HCT116 (cell line): ENCODE measurements around the gene CLEC4M. TPM values are rescaled to one million over a fixed set of nuclear protein-coding genes. Genes with fewer than 3 reads are reported as not detected.

ENCODE experiments used
- ATAC-seq: fragments of 200-7000 bp; cut with Tn5 transposase; 2 replicates; pipeline ENCODE4 v1.9.1; 2020; ENCODE audit warnings: mild to moderate bottlenecking, moderate library complexity
- BruUV-seq: library from RNA; stranded (reverse); fragments of 400-500 nt; replicated peaks from 2 replicates; lab custom pipeline; 2021; lab: Mats Ljungman, UMichigan
- CTCF ChIA-PET: fragments of 300-600 bp; sonication (Branson Sonifier 250); formaldehyde crosslinking; loops from one replicate; lab custom pipeline; 2021; ENCODE audit warnings: antibody characterized with exemption; lab: Charles Lee
- POLR2A ChIA-PET: fragments of 300-600, 350-600 bp; sonication (Branson Sonifier 250); formaldehyde crosslinking; loops from one replicate; lab custom pipeline; 2021; ENCODE audit warnings: antibody characterized with exemption; lab: Charles Lee
- RAD21 ChIA-PET, 2 experiments: fragments of 300-600 bp; sonication (Branson Sonifier 250); formaldehyde crosslinking; loops; one replicate each; lab custom pipeline; 2023; ENCODE audit warnings: low total read pairs in 2 of 2; ENCODE audit not compliant: uncharacterized antibody in 2 of 2, unreplicated experiment in 2 of 2, low non-redundant PET in 1 of 2; lab: Charles Lee
- DNase-seq: peaks from one replicate; pipeline ENCODE4 v3.0.0-alpha.2; 2010; ENCODE audit warnings: low read depth, low spot score
- H2AFZ ChIP-seq: fragments of 200-600 bp; shearing (Covaris generic), sonication (generic); 2 replicates; pipeline ENCODE4 v1.6.1; 2017; ENCODE audit warnings: low read depth, mixed run types, mixed read lengths, antibody characterized with exemption, low read length; ENCODE audit not compliant: poor library complexity, severe bottlenecking
- H3K27ac ChIP-seq: 2 replicates; pipeline ENCODE4 v1.5.1; 2012; ENCODE audit warnings: low read depth, low read length
- H3K27me3 ChIP-seq: fragments of 200-600 bp; sonication (generic); 2 replicates; pipeline ENCODE4 v1.6.1; 2016; ENCODE audit warnings: mixed run types, low read length, mixed read lengths; ENCODE audit not compliant: insufficient read depth
- H3K36me3 ChIP-seq, 2 experiments: fragments of 200-500 bp in 1 of 2; fragments of 200-600 bp in 1 of 2; sonication (Bioruptor generic) in 1 of 2; sonication (generic) in 1 of 2; 2 replicates each; pipeline versions ENCODE4 v1.5.1 to v1.6.1; 2014 to 2016; ENCODE audit warnings: low read length in 2 of 2, inconsistent platforms in 1 of 2, mixed read lengths in 1 of 2, mixed run types in 1 of 2; ENCODE audit not compliant: insufficient read depth in 2 of 2, control insufficient read depth in 1 of 2
- H3K4me1 ChIP-seq, 2 experiments: fragments of 200-600 bp in 1 of 2; sonication (generic) in 1 of 2; 2 replicates each; pipeline versions ENCODE4 v1.5.1 to v1.6.1; 2012 to 2017; ENCODE audit warnings: low read length in 2 of 2, inconsistent platforms in 1 of 2, mild to moderate bottlenecking in 1 of 2, mixed read lengths in 1 of 2, mixed run types in 1 of 2, moderate library complexity in 1 of 2; ENCODE audit not compliant: insufficient read depth in 2 of 2, control insufficient read depth in 1 of 2
- H3K4me2 ChIP-seq: fragments of 200-600 bp; sonication (generic); 2 replicates; pipeline ENCODE4 v1.6.1; 2017; ENCODE audit warnings: mixed run types, low read length, mixed read lengths
- H3K4me3 ChIP-seq, 2 experiments: fragments of 200-600 bp in 1 of 2; sonication (generic) in 1 of 2; replicated peaks in 1 of 2; 2 replicates each; pipeline ENCODE4 v1.5.1; 2011 to 2016; ENCODE audit warnings: low read length in 2 of 2, control low read depth in 1 of 2, low read depth in 1 of 2, mild to moderate bottlenecking in 1 of 2, mixed read lengths in 1 of 2, mixed run types in 1 of 2
- H3K79me2 ChIP-seq: fragments of 200-600 bp; sonication (generic); 2 replicates; pipeline ENCODE4 v1.6.1; 2017; ENCODE audit warnings: mild to moderate bottlenecking, mixed run types, low read length, moderate library complexity, mixed read lengths; ENCODE audit not compliant: insufficient read depth
- H3K9ac ChIP-seq: fragments of 200-600 bp; sonication (generic); 2 replicates; pipeline ENCODE4 v1.6.1; 2016; ENCODE audit warnings: low read length, mixed read lengths
- H3K9me2 ChIP-seq: fragments of 200-600 bp; sonication (generic), shearing (Covaris generic); 2 replicates; pipeline ENCODE4 v1.6.1; 2017; ENCODE audit warnings: mixed run types, mild to moderate bottlenecking, moderate library complexity; ENCODE audit not compliant: insufficient read depth
- H3K9me3 ChIP-seq, 2 experiments: fragments of 200-500 bp in 1 of 2; fragments of 200-600 bp in 1 of 2; sonication (Bioruptor generic) in 1 of 2; sonication (generic) in 1 of 2; 2 replicates each; pipeline ENCODE4 v1.6.1; 2014 to 2017; ENCODE audit warnings: low read length in 2 of 2, mixed read lengths in 2 of 2, inconsistent platforms in 1 of 2, low read depth in 1 of 2, mild to moderate bottlenecking in 1 of 2, mixed run types in 1 of 2, moderate library complexity in 1 of 2; ENCODE audit not compliant: control insufficient read depth in 1 of 2, insufficient read depth in 1 of 2
- H4K20me1 ChIP-seq: fragments of 200-600 bp; sonication (generic), shearing (Covaris generic); 2 replicates; pipeline ENCODE4 v1.6.1; 2017; ENCODE audit warnings: mixed run types, mild to moderate bottlenecking, moderate library complexity; ENCODE audit not compliant: insufficient read depth
- ELF1 ChIP-seq: IDR thresholded peaks from 2 replicates; pipeline ENCODE4 v1.6.1; 2012; ENCODE audit warnings: low read depth, borderline replicate concordance
- EZH2 ChIP-seq: fragments of 200-600 bp; sonication (generic); IDR thresholded peaks from 2 replicates; pipeline ENCODE4 v1.6.1; 2017; ENCODE audit warnings: antibody characterized with exemption, mixed run types
- EZH2phosphoT487 ChIP-seq: fragments of 200-600 bp; IDR thresholded peaks from 2 replicates; pipeline ENCODE4 v1.6.1; 2018; ENCODE audit warnings: antibody characterized with exemption, borderline replicate concordance
- FOSL1 ChIP-seq: IDR thresholded peaks from 2 replicates; pipeline ENCODE4 v1.6.1; 2012; ENCODE audit warnings: low read depth
- POLR2A ChIP-seq: IDR thresholded peaks from 2 replicates; pipeline ENCODE4 v1.7.0; 2011; ENCODE audit warnings: borderline replicate concordance; ENCODE audit not compliant: insufficient read depth, insufficient read length; ENCODE audit errors: extremely low read depth
- REST ChIP-seq: IDR thresholded peaks from 2 replicates; pipeline ENCODE4 v1.6.1; 2012; ENCODE audit warnings: low read depth
- SIN3A ChIP-seq: IDR thresholded peaks from 2 replicates; pipeline ENCODE4 v1.6.1; 2012; ENCODE audit warnings: low read depth
- SP1 ChIP-seq: IDR thresholded peaks from 2 replicates; pipeline ENCODE4 v1.6.1; 2012; ENCODE audit warnings: low read depth
- ZBTB33 ChIP-seq: IDR thresholded peaks from 2 replicates; pipeline ENCODE4 v1.6.1; 2011; ENCODE audit warnings: mild to moderate bottlenecking, low read length, moderate library complexity; ENCODE audit not compliant: insufficient replicate concordance; ENCODE audit errors: extremely low read depth
- ZFX ChIP-seq: fragments of 450-650 bp; IDR thresholded peaks from 2 replicates; pipeline ENCODE4 v1.6.1; 2017
- intact Hi-C: fragments of 100-400 bp; cut with micrococcal nuclease; formaldehyde crosslinking; loops from 2 replicates; pipeline ENCODE4 v1.10.0; 2022
- total RNA-seq: library from RNA; stranded (reverse); gene quantifications from one replicate; pipeline ENCODE4 v1.2.1, GENCODE V29; 2021; ENCODE audit not compliant: unreplicated experiment

The CLEC4M gene
- total RNA-seq, 1 experiment from 2014 or later: not detected

- no peak for TF ChIP-seq ELF1
- TF ChIP-seq EZH2phosphoT487: no peak
- TF ChIP-seq POLR2A: no peak
- TF ChIP-seq REST: no peak
- TF ChIP-seq EZH2: no peak
Observed at GRCh38 chr19:7771072-7771471, 8.0 kb downstream of the CLEC4M start (continued).

DNA sequence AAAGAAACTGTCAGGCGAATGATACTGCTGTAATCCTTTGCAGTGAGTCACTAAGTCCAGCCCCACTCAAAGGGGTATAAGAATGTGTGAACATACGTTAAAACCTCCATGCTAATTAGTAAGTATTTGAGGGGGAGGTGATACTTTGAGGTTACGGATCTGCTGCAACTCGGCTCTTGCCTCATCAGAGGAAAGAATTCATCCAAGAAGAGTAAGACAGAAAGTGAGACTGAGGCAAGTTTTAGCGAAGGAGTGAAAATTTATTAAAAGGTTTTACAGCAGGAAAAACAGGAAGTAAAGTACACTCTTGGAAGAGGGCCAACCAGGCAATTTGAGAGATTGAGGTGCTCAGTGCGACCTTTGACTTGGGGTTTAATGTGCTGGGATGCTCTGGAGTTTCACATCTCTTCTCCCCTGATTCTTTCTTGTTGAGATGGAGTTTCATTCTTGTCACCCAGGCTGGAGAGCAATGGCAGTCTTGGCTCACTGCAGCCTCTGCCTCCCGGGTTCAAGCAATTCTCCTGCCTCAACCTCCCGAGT lies 9.8 kb downstream of the CLEC4M start:
- Histone ChIP-seq H3K9ac (no peak overlapping the region), H3K79me2 (no peaks in the 10 kb centered on the region), H3K27me3 (no peaks in the 10 kb centered on the region), H3K4me1 (peaks cover 0 to 4% of the 10 kb centered on the region in 2 experiments; a peak in 1 of 4 replicates), H2AFZ (no peak overlapping the region), H3K4me3 (no peak overlapping the region), H3K4me2 (no peak overlapping the region), H3K9me2 (no peaks in the 10 kb centered on the region), H3K27ac (no peak overlapping the region), H3K36me3 (no peaks in the 10 kb centered on the region), H3K9me3 (no peaks in the 10 kb centered on the region), H4K20me1 (no peaks in the 10 kb centered on the region)
- no peak for ATAC-seq
- TF ChIP-seq FOSL1: no peak
- no peak for TF ChIP-seq ZBTB33
- TF ChIP-seq POLR2A: no peak
- TF ChIP-seq ZFX: no peak
- no peak for TF ChIP-seq SP1
- TF ChIP-seq SIN3A: no peak
- TF ChIP-seq REST: no peak
- CTCF ChIA-PET: no interaction called here
- no peak for DNase-seq
- intact Hi-C loops: no loop called here
- RAD21 ChIA-PET: no interaction called here
- no TSS peak for BruUV-seq
- POLR2A ChIA-PET: no interaction called here
